ENCODE measurements around the gene PGA5.

The PGA5 gene

GRCh38 chr11:61293867-61294716 is 53.1 kb downstream of the PGA5 start:
- TF ChIP-seq TARDBP (IDR thresholded peaks at IDR 0.05) (no peak), ZNF384 (IDR thresholded peaks at IDR 0.05) (no peak), NFRKB (IDR thresholded peaks at IDR 0.05) (no peak), L3MBTL2 (conservative IDR thresholded peaks at IDR 0.05) (no peak), SP1 (IDR thresholded peaks at IDR 0.05) (no peak), BHLHE40 (IDR thresholded peaks at IDR 0.05; ENCODE audit: borderline replicate concordance) (no peak), HDGF (IDR thresholded peaks at IDR 0.05; ENCODE audit: borderline replicate concordance) (no peak), FOXA1 (IDR thresholded peaks at IDR 0.05) (no peak), FOXM1 (IDR thresholded peaks at IDR 0.05; ENCODE audit: borderline replicate concordance) (no peak), CTBP1 (IDR thresholded peaks at IDR 0.05; ENCODE audit: borderline replicate concordance) (no peak), FOXK2 (IDR thresholded peaks at IDR 0.05) (no peak), ARNT (IDR thresholded peaks at IDR 0.05) (no peak), SUZ12 (IDR thresholded peaks at IDR 0.05) (no peak), LEF1 (IDR thresholded peaks at IDR 0.05; ENCODE audit: borderline replicate concordance) (no peak), ELF4 (IDR thresholded peaks at IDR 0.05) (no peak)
- TF ChIP-seq, protein P1, sequence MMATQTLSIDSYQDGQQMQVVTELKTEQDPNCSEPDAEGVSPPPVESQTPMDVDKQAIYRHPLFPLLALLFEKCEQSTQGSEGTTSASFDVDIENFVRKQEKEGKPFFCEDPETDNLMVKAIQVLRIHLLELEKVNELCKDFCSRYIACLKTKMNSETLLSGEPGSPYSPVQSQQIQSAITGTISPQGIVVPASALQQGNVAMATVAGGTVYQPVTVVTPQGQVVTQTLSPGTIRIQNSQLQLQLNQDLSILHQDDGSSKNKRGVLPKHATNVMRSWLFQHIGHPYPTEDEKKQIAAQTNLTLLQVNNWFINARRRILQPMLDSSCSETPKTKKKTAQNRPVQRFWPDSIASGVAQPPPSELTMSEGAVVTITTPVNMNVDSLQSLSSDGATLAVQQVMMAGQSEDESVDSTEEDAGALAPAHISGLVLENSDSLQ (IDR thresholded peaks at IDR 0.05): no peak
- CTCF ChIA-PET: no interaction called here
- DNase-seq (ENCODE audit: extremely low spot score): no peak
- POLR2A ChIA-PET: interaction anchor here (0.6 to 1.3 kb wide), 2 partner anchors 12 to 23 kb away, joined by 3 to 4 read pairs; no protein-coding TSS in a partner anchor

GRCh38 chr11:61294717-61295595 is 54.0 kb downstream of the PGA5 start, which contains the start of gene VWCE:
VWCE (minus strand) TSS chr11:61295316; CDS start chr11:61295037, 279 bp downstream.
- no peak for DNase-seq (ENCODE audit: extremely low spot score)
- CTCF ChIA-PET: no interaction called here
- POLR2A ChIA-PET: interaction anchor here (1.3 kb wide), 1 partner anchor 13 kb away, joined by 4 read pairs; no protein-coding TSS in a partner anchor
- TF ChIP-seq SUZ12 (IDR thresholded peaks at IDR 0.05): no peak

- CTCF ChIA-PET: no interaction called here
- POLR2A ChIA-PET: no interaction called here
These were observed 54.6 kb downstream of the PGA5 start for GRCh38 chr11:61295596-61295926.

GRCh38 chr11:61297341-61297740 is 56.4 kb downstream of the PGA5 start:
- TF ChIP-seq SUZ12 (IDR thresholded peaks at IDR 0.05) (no peak), TARDBP (IDR thresholded peaks at IDR 0.05) (no peak)
- TF ChIP-seq, protein P1 (IDR thresholded peaks at IDR 0.05): no peak
- CTCF ChIA-PET: no interaction called here
- no peak for DNase-seq (ENCODE audit: extremely low spot score)
- POLR2A ChIA-PET: no interaction called here

More at GRCh38 chr11:61295596-61295926, 54.6 kb downstream of the PGA5 start:
- DNase-seq (ENCODE audit: extremely low spot score): no peak
- TF ChIP-seq FOXM1 (IDR thresholded peaks at IDR 0.05; ENCODE audit: borderline replicate concordance) (no peak), LEF1 (IDR thresholded peaks at IDR 0.05; ENCODE audit: borderline replicate concordance) (no peak), TARDBP (IDR thresholded peaks at IDR 0.05) (no peak), SUZ12 (IDR thresholded peaks at IDR 0.05) (no peak), HDGF (IDR thresholded peaks at IDR 0.05; ENCODE audit: borderline replicate concordance) (no peak), ARNT (IDR thresholded peaks at IDR 0.05) (no peak), FOXK2 (IDR thresholded peaks at IDR 0.05) (no peak), NFRKB (IDR thresholded peaks at IDR 0.05) (no peak)
- TF ChIP-seq, protein P1 (IDR thresholded peaks at IDR 0.05): no peak

GRCh38 chr11:61297746-61298145 is 56.8 kb downstream of the PGA5 start:
- ChIA-PET POLR2A (interaction anchor here (1.1 kb wide), 1 partner anchor 13 kb away, joined by 4 read pairs; no protein-coding TSS in a partner anchor), CTCF (no interaction called here)
- TF ChIP-seq SP1 (IDR thresholded peaks at IDR 0.05) (no peak), L3MBTL2 (conservative IDR thresholded peaks at IDR 0.05) (no peak), BHLHE40 (IDR thresholded peaks at IDR 0.05; ENCODE audit: borderline replicate concordance) (no peak), SUZ12 (IDR thresholded peaks at IDR 0.05) (no peak), NFRKB (IDR thresholded peaks at IDR 0.05) (no peak), LEF1 (IDR thresholded peaks at IDR 0.05; ENCODE audit: borderline replicate concordance) (no peak), ARNT (IDR thresholded peaks at IDR 0.05) (no peak), FOXK2 (IDR thresholded peaks at IDR 0.05) (no peak), FOXA1 (IDR thresholded peaks at IDR 0.05) (no peak), TARDBP (IDR thresholded peaks at IDR 0.05) (no peak), ELF4 (IDR thresholded peaks at IDR 0.05) (no peak), FOXM1 (IDR thresholded peaks at IDR 0.05; ENCODE audit: borderline replicate concordance) (no peak), CTBP1 (IDR thresholded peaks at IDR 0.05; ENCODE audit: borderline replicate concordance) (no peak), HDGF (IDR thresholded peaks at IDR 0.05; ENCODE audit: borderline replicate concordance) (no peak), ZNF384 (IDR thresholded peaks at IDR 0.05) (no peak)
- TF ChIP-seq, protein P1 (IDR thresholded peaks at IDR 0.05): no peak
- DNase-seq (ENCODE audit: extremely low spot score): no peak

Data from HEK293T (cell line).